HAP-1 (cell line): ENCODE data around the gene TPP1.

Source experiments
- DNase-seq, 2 experiments: peaks; one replicate each; pipeline ENCODE4 v3.0.0-alpha.2; 2016 to 2020; ENCODE audit warnings: low spot score in 2 of 2
- H3K27me3 ChIP-seq: fragments of 250-450 bp; sonication (Bioruptor Pico); 2 replicates; pipeline ENCODE4 v1.5.1; 2020; ENCODE audit warnings: low read depth, mild to moderate bottlenecking, moderate library complexity
- H3K36me3 ChIP-seq: fragments of 250-450 bp; sonication (Bioruptor Pico); replicated peaks from 2 replicates; pipeline ENCODE4 v1.5.1; 2020; ENCODE audit warnings: mild to moderate bottlenecking
- H3K4me1 ChIP-seq: fragments of 250-450 bp; sonication (Bioruptor Pico); 2 replicates; pipeline ENCODE4 v1.5.1; 2020; ENCODE audit warnings: mild to moderate bottlenecking
- H3K4me3 ChIP-seq: fragments of 250-450 bp; sonication (Bioruptor Pico); 2 replicates; pipeline ENCODE4 v1.5.1; 2020; ENCODE audit warnings: mild to moderate bottlenecking, moderate library complexity
- H3K9me3 ChIP-seq: fragments of 250-450 bp; sonication (Bioruptor Pico); 2 replicates; pipeline ENCODE4 v1.5.1; 2020; ENCODE audit warnings: mild to moderate bottlenecking, moderate library complexity
- in situ Hi-C: fragments of 300-500 bp; cut with MboI; formaldehyde crosslinking; loops from 3 replicates; pipeline ENCODE4 v1.14.3; 2020; ENCODE audit warnings: low sequenced_read_pairs, inconsistent platforms, mixed read lengths

The TPP1 gene

GRCh38 chr11:6588018-6588417 is 31.2 kb downstream of the TPP1 start:
- H3K9me3 ChIP-seq = no peaks in the 10 kb centered on the region
- no peak for DNase-seq
- in situ Hi-C loops = no loop called here
- H3K4me1 ChIP-seq = no peaks in the 10 kb centered on the region
- no peaks in the 10 kb centered on the region for H3K27me3 ChIP-seq
- peaks cover 8% of the 10 kb centered on the region; the same call in 1 of the 2 replicates for H3K36me3 ChIP-seq
- no peak overlapping the region for H3K4me3 ChIP-seq

- DNase-seq = no peak
- Histone ChIP-seq H3K4me3 (no peak overlapping the region), H3K27me3 (no peaks in the 10 kb centered on the region), H3K4me1 (no peaks in the 10 kb centered on the region), H3K36me3 (peaks cover 5% of the 10 kb centered on the region; the same call in 1 of the 2 replicates), H3K9me3 (no peaks in the 10 kb centered on the region)
- in situ Hi-C loops = no loop called here
Measured at GRCh38 chr11:6587360-6587953, 31.8 kb downstream of the TPP1 start.

GRCh38 chr11:6586434-6587359 is 32.5 kb downstream of the TPP1 start:
- peaks cover 2% of the 10 kb centered on the region; the same call in 1 of the 2 replicates for H3K36me3 ChIP-seq
- in situ Hi-C loops = no loop called here
- H3K9me3 ChIP-seq = no peaks in the 10 kb centered on the region
- DNase-seq = no peak
- H3K27me3 ChIP-seq = no peaks in the 10 kb centered on the region
- H3K4me1 ChIP-seq = no peaks in the 10 kb centered on the region
- H3K4me3 ChIP-seq = no peak overlapping the region

GRCh38 chr11:6584528-6584927 is 34.7 kb downstream of the TPP1 start:
- in situ Hi-C loops = no loop called here

GRCh38 chr11:6583584-6583983 is 35.6 kb downstream of the TPP1 start:
- Histone ChIP-seq H3K36me3 (no peaks in the 10 kb centered on the region), H3K4me1 (no peaks in the 10 kb centered on the region), H3K9me3 (no peaks in the 10 kb centered on the region), H3K27me3 (no peaks in the 10 kb centered on the region), H3K4me3 (no peak overlapping the region)
- in situ Hi-C loops = no loop called here
- no peak for DNase-seq

More at GRCh38 chr11:6584528-6584927, 34.7 kb downstream of the TPP1 start:
- Histone ChIP-seq H3K4me1 (no peaks in the 10 kb centered on the region), H3K9me3 (no peaks in the 10 kb centered on the region), H3K27me3 (no peaks in the 10 kb centered on the region), H3K36me3 (no peaks in the 10 kb centered on the region), H3K4me3 (no peak overlapping the region)
- DNase-seq = no peak

- DNase-seq = no peak
- Histone ChIP-seq H3K4me1 (no peaks in the 10 kb centered on the region), H3K36me3 (0 out of 2 replicates have a peak, but pooled peaks cover 2% of the 10 kb centered on the region), H3K27me3 (no peaks in the 10 kb centered on the region), H3K9me3 (no peaks in the 10 kb centered on the region), H3K4me3 (no peak overlapping the region)
- in situ Hi-C loops = no loop called here
Measured at GRCh38 chr11:6579681-6580080, 39.5 kb downstream of the TPP1 start.

GRCh38 chr11:6578134-6578533 is 41.1 kb downstream of the TPP1 start:
- in situ Hi-C loops = no loop called here
- Histone ChIP-seq H3K36me3 (0 out of 2 replicates have a peak, but pooled peaks cover 2% of the 10 kb centered on the region), H3K4me1 (no peaks in the 10 kb centered on the region), H3K27me3 (no peaks in the 10 kb centered on the region), H3K4me3 (no peak overlapping the region), H3K9me3 (no peaks in the 10 kb centered on the region)
- DNase-seq = no peak

- Histone ChIP-seq H3K27me3 (no peaks in the 10 kb centered on the region), H3K4me3 (no peak overlapping the region), H3K4me1 (no peaks in the 10 kb centered on the region), H3K36me3 (0 out of 2 replicates have a peak, but pooled peaks cover 2% of the 10 kb centered on the region), H3K9me3 (no peaks in the 10 kb centered on the region)
- in situ Hi-C loops = no loop called here
- no peak for DNase-seq
Measured at GRCh38 chr11:6576471-6577373, 42.5 kb downstream of the TPP1 start.

- Histone ChIP-seq H3K4me1 (no peaks in the 10 kb centered on the region), H3K27me3 (no peaks in the 10 kb centered on the region), H3K9me3 (no peaks in the 10 kb centered on the region), H3K4me3 (no peak overlapping the region), H3K36me3 (0 out of 2 replicates have a peak, but pooled peaks cover 2% of the 10 kb centered on the region)
- no peak for DNase-seq
- in situ Hi-C loops = no loop called here
Measured at GRCh38 chr11:6574816-6575715, 44.2 kb downstream of the TPP1 start.

GRCh38 chr11:6572215-6572614 is 47.0 kb downstream of the TPP1 start:
- in situ Hi-C loops = no loop called here
- no peak overlapping the region for H3K4me3 ChIP-seq
- DNase-seq = no peak
- no peaks in the 10 kb centered on the region for H3K9me3 ChIP-seq
- H3K4me1 ChIP-seq = no peaks in the 10 kb centered on the region
- 0 out of 2 replicates have a peak, but pooled peaks cover 2% of the 10 kb centered on the region for H3K36me3 ChIP-seq
- H3K27me3 ChIP-seq = no peaks in the 10 kb centered on the region

GRCh38 chr11:6571434-6572008 is 47.7 kb downstream of the TPP1 start:
- Histone ChIP-seq H3K4me3 (no peak overlapping the region), H3K36me3 (0 out of 2 replicates have a peak, but pooled peaks cover 2% of the 10 kb centered on the region), H3K9me3 (no peaks in the 10 kb centered on the region), H3K27me3 (no peaks in the 10 kb centered on the region), H3K4me1 (no peaks in the 10 kb centered on the region)
- DNase-seq = no peak
- in situ Hi-C loops = no loop called here

- no peak for DNase-seq
- in situ Hi-C loops = no loop called here
- Histone ChIP-seq H3K4me1 (no peaks in the 10 kb centered on the region), H3K9me3 (no peaks in the 10 kb centered on the region), H3K27me3 (no peaks in the 10 kb centered on the region), H3K36me3 (0 out of 2 replicates have a peak, but pooled peaks cover 2% of the 10 kb centered on the region), H3K4me3 (no peak overlapping the region)
Measured at GRCh38 chr11:6570691-6571427, 48.4 kb downstream of the TPP1 start.
